Measurements from ENCODE around the gene STAB1. TPM values are rescaled to one million over a fixed set of nuclear protein-coding genes. Genes with fewer than 3 reads are reported as not detected.

The STAB1 gene
- total and polyA plus RNA-seq, 7 donors = 15.9 to 47.5 (median 29.0) TPM

DNA sequence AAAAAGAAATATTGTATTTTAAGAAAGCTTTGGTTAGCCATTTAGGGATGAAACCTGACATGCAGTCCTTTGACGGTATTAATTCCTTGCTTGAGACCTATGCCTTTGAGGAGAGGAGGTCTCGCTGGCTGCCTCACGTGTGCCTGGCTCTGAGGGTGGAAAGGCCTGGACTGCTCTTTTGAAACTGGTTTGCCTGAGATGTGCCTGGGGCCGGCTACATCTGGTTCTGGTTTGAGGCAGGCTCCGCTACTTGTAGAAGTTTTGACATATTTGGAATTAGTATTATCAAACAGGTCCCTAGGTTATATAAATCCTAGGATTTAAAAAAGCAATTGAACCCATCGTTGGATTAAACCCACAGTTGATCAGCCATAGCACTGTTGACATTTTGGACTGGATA is 33.3 kb upstream of the STAB1 start:
- H3K36me3 ChIP-seq (ENCODE audit: insufficient read depth in 1 of 2, low read depth in 1 of 2) = peaks cover 11 to 81% of the 10 kb centered on the region in 2 donors
- TF ChIP-seq, protein P1, sequence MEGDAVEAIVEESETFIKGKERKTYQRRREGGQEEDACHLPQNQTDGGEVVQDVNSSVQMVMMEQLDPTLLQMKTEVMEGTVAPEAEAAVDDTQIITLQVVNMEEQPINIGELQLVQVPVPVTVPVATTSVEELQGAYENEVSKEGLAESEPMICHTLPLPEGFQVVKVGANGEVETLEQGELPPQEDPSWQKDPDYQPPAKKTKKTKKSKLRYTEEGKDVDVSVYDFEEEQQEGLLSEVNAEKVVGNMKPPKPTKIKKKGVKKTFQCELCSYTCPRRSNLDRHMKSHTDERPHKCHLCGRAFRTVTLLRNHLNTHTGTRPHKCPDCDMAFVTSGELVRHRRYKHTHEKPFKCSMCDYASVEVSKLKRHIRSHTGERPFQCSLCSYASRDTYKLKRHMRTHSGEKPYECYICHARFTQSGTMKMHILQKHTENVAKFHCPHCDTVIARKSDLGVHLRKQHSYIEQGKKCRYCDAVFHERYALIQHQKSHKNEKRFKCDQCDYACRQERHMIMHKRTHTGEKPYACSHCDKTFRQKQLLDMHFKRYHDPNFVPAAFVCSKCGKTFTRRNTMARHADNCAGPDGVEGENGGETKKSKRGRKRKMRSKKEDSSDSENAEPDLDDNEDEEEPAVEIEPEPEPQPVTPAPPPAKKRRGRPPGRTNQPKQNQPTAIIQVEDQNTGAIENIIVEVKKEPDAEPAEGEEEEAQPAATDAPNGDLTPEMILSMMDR (IDR thresholded peaks at IDR 0.05) = no peak
- DNase-seq (no peak), ATAC-seq (no peak)
- H3K9me3 ChIP-seq = no peaks in the 10 kb centered on the region
- no peak overlapping the region for H3K4me3 ChIP-seq
- peaks cover 8% of the 10 kb centered on the region for H3K4me1 ChIP-seq
- H3K27me3 ChIP-seq (ENCODE audit: insufficient read depth in 3 of 3, low read length in 2 of 3) = no peaks in the 10 kb centered on the region
- no peak overlapping the region for H3K27ac ChIP-seq
- WGBS, 3 donors = 78 to 85% (median 83%) methylated on average over 6 of the region's 6 CpGs
- intact Hi-C loops (cut with DNase I) = no loop called here

DNA sequence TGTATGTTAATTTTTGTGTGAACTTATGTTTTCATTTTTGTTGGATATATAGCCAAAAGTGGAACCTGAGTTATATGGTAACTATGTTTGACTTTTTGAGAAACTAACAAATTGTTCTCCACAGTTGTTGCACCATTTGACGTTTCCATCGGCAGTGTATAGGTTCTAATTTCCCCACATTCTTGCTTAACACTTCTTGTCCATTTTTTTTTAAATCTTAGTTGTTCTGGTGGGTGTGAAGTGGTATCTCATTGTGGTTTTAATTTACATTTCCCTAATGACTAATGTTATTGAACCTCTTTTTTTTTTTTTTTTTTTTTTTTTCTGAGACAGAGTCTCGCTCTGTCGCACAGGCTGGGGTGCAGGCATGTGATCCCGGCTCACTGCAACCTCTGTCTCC is 31.7 kb upstream of the STAB1 start:
- TF ChIP-seq, protein P1 (IDR thresholded peaks at IDR 0.05) = no peak
- H3K9me3 ChIP-seq = no peaks in the 10 kb centered on the region
- peaks cover 6 to 75% of the 10 kb centered on the region in 2 donors for H3K36me3 ChIP-seq (ENCODE audit: insufficient read depth in 1 of 2, low read depth in 1 of 2)
- intact Hi-C loops (cut with DNase I) = no loop called here
- ATAC-seq (no peak), DNase-seq (no peak)
- H3K4me3 ChIP-seq = no peak overlapping the region
- no peak overlapping the region for H3K27ac ChIP-seq
- WGBS, 3 donors = 83 to 91% (median 91%) methylated on average over 5 of the region's 5 CpGs
- H3K4me1 ChIP-seq = peaks cover 11% of the 10 kb centered on the region
- no peaks in the 10 kb centered on the region for H3K27me3 ChIP-seq (ENCODE audit: insufficient read depth in 3 of 3, low read length in 2 of 3)

DNA sequence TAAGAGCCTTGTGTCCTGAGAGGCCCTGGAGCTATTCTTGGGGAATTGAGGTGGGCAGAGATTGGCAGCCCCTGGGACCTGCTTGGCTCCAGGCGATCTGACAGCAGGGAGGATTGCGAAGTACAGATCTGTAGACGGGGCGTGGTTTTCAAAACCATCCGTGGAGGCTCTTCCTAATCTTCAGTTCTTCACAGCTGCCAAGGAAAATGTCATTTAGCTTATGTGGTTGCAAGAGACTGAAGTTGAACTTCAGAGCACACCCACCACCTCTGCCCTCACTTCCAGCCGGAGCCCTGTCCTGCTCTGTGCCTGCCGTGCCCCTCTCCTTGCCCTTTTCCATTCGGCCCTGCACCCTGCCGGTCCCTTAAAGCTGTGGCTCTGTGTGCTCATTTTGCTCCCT is 26.8 kb upstream of the STAB1 start:
- no peaks in the 10 kb centered on the region for H3K27me3 ChIP-seq (ENCODE audit: insufficient read depth in 3 of 3, low read length in 2 of 3)
- no peak overlapping the region for H3K4me3 ChIP-seq
- H3K36me3 ChIP-seq (ENCODE audit: insufficient read depth in 1 of 2, low read depth in 1 of 2) = peaks cover 0 to 55% of the 10 kb centered on the region in 2 donors
- peak overlapping the region; percentile 51 for H3K27ac ChIP-seq
- ATAC-seq = peak; percentile 27 to 71 (median 44)
- WGBS, 3 donors = 27 to 53% (median 29%) methylated on average over 9 of the region's 9 CpGs
- peak in 1 of 2 donors; percentile 54 for DNase-seq
- TF ChIP-seq, protein P1 (IDR thresholded peaks at IDR 0.05) = no peak
- peaks cover 39% of the 10 kb centered on the region for H3K4me1 ChIP-seq
- no peaks in the 10 kb centered on the region for H3K9me3 ChIP-seq
- intact Hi-C loops (cut with DNase I) = no loop called here

DNA sequence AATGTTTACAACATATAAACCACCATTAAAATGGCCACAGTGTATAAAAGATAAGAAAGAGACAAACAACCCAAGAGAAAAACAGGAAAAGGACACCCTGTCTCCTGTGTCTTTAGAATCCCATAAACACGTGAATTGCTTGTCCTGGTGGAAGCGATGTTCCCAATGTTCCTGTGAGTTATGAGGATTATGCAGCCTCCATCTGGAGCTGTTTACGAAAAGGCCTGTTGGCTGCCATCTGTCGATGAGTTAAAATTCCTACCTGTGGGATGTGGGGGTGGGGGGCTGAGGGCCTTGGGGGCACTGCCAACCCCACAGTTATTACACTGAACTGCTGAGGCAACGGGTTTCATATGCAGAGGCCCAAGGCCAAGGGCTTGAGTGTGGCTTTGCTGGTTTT is 26.1 kb upstream of the STAB1 start:
- TF ChIP-seq, protein P1 (IDR thresholded peaks at IDR 0.05) = no peak
- H3K4me3 ChIP-seq = no peak overlapping the region

DNA sequence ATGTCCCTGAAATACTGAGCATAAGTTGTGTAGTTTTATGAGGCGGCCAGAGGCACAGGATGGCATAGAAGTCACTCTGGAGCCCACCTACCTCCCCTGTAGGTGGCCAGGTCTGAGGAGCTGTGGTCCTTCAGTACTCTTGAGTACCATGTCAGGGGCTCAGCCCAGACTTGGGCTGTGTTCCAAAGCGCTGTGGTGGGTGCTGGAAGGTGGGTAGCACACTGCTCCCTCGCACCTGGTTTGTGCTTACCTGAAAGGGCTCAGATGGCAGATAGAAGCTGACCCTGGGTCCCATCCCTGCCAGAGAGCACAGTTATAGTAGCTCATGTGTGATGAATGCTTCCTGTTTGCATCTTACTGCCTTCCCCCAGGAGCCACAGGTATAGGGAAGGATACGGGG is 24.2 kb upstream of the STAB1 start:
- H3K4me3 ChIP-seq = no peak overlapping the region
- no peak for ATAC-seq
- peak in 1 of 2 donors; percentile 31 for DNase-seq
- TF ChIP-seq, protein P1 (IDR thresholded peaks at IDR 0.05) = no peak
- peaks cover 0 to 63% of the 10 kb centered on the region in 2 donors for H3K36me3 ChIP-seq (ENCODE audit: insufficient read depth in 1 of 2, low read depth in 1 of 2)
- 96 to 97% (median 96%) methylated on average over 4 of the region's 4 CpGs for WGBS, 3 donors
- H3K4me1 ChIP-seq = peaks cover 39% of the 10 kb centered on the region
- intact Hi-C loops (cut with DNase I) = loop anchor here (1.0 to 5.0 kb wide), 4 partner anchors 15 to 216 kb away; partner anchors contain the start of genes GNL3 (in 1 of the 2), NT5DC2 (in 1 of the 2), PBRM1 (in 1 of the 2) and UQCC5 (in 1 of the 2)
- no peaks in the 10 kb centered on the region for H3K27me3 ChIP-seq (ENCODE audit: insufficient read depth in 3 of 3, low read length in 2 of 3)
- no peaks in the 10 kb centered on the region for H3K9me3 ChIP-seq
- H3K27ac ChIP-seq = peak overlapping the region; percentile 68

More for the DNA sequence above, 26.1 kb upstream of the STAB1 start:
- Histone ChIP-seq H3K27me3 (ENCODE audit: insufficient read depth in 3 of 3, low read length in 2 of 3) (no peaks in the 10 kb centered on the region), H3K4me1 (peaks cover 39% of the 10 kb centered on the region), H3K27ac (peak overlapping the region; percentile 51), H3K36me3 (ENCODE audit: insufficient read depth in 1 of 2, low read depth in 1 of 2) (peaks cover 0 to 57% of the 10 kb centered on the region in 2 donors), H3K9me3 (no peaks in the 10 kb centered on the region)
- ATAC-seq (no peak), DNase-seq (no peak)
- intact Hi-C loops (cut with DNase I) = no loop called here
- WGBS, 3 donors = 46 to 70% (median 52%) methylated on average over 5 of the region's 5 CpGs

Measured in psoas muscle (tissue), 8 donors.